Measurements from ENCODE around the gene HIRA. TPM values are rescaled to one million over a fixed set of nuclear protein-coding genes. Genes with fewer than 3 reads are reported as not detected.

The HIRA gene
- total and polyA plus RNA-seq, 2 experiments from 2014 or later, result 9.4 to 58.3 TPM

- TF ChIP-seq ZNF462 (CRISPR knock-in tag; IDR thresholded peaks at IDR 0.05), result no peak
Observed at GRCh38 chr22:19285831-19286230, 145.7 kb downstream of the HIRA start (continued).

Small RNA genes lying within 50 kb of the gene (small RNA-seq; reads per million reads assigned to genes)
- not detected for gene RN7SL168P (ENCODE audit: low replicate concordance)

Other genes with a start within 250 kb of the HIRA start
- gene CLTCL1, start 140.0 kb downstream of the HIRA start, total RNA-seq (2014; rRNA removed; shearing (Covaris generic)), result 13.4 and 15.1 TPM in 2 replicates
- gene CLTCL1, start 140.0 kb downstream of the HIRA start, polyA plus RNA-seq (2016; fragmentation: Nextera tagmentation; extraction: Ambion mirVana), result 5.4 and 6.6 TPM in 2 replicates
- 15.2 and 15.5 TPM in 2 replicates for gene MRPL40, start 812 bp upstream of the HIRA start, total RNA-seq (2014; rRNA removed; shearing (Covaris generic))
- gene MRPL40, start 812 bp upstream of the HIRA start, polyA plus RNA-seq (2016; fragmentation: Nextera tagmentation; extraction: Ambion mirVana), result 53.5 and 56.1 TPM in 2 replicates
- 24.5 and 40.2 TPM in 2 replicates for gene C22orf39, start 16.0 kb upstream of the HIRA start, total RNA-seq (2014; rRNA removed; shearing (Covaris generic))
- gene C22orf39, start 16.0 kb upstream of the HIRA start, polyA plus RNA-seq (2016; fragmentation: Nextera tagmentation; extraction: Ambion mirVana), result 37.4 and 38.3 TPM in 2 replicates
- gene UFD1, start 47.5 kb upstream of the HIRA start, total RNA-seq (2014; rRNA removed; shearing (Covaris generic)), result 53.5 and 54.1 TPM in 2 replicates
- gene UFD1, start 47.5 kb upstream of the HIRA start, polyA plus RNA-seq (2016; fragmentation: Nextera tagmentation; extraction: Ambion mirVana), result 80.3 and 93.8 TPM in 2 replicates
- 23.8 and 29.0 TPM in 2 replicates for gene CDC45, start 48.2 kb upstream of the HIRA start, total RNA-seq (2014; rRNA removed; shearing (Covaris generic))
- gene CDC45, start 48.2 kb upstream of the HIRA start, polyA plus RNA-seq (2016; fragmentation: Nextera tagmentation; extraction: Ambion mirVana), result 30.3 and 30.4 TPM in 2 replicates
- gene CLDN5, start 92.7 kb upstream of the HIRA start, total RNA-seq (2014; rRNA removed; shearing (Covaris generic)), result 1.4 and 3.2 TPM in 2 replicates
- 2.0 and 3.9 TPM in 2 replicates for gene CLDN5, start 92.7 kb upstream of the HIRA start, polyA plus RNA-seq (2016; fragmentation: Nextera tagmentation; extraction: Ambion mirVana)